HG02938 (cell line): ENCODE data around the gene DPP9.

Experiments used
- ATAC-seq: cut with Tn5 transposase; IDR thresholded peaks from one replicate; pipeline ENCODE4 v1.9.1; 2021; ENCODE audit warnings: mild to moderate bottlenecking, moderate library complexity; ENCODE audit not compliant: unreplicated experiment

The DPP9 gene

DNA sequence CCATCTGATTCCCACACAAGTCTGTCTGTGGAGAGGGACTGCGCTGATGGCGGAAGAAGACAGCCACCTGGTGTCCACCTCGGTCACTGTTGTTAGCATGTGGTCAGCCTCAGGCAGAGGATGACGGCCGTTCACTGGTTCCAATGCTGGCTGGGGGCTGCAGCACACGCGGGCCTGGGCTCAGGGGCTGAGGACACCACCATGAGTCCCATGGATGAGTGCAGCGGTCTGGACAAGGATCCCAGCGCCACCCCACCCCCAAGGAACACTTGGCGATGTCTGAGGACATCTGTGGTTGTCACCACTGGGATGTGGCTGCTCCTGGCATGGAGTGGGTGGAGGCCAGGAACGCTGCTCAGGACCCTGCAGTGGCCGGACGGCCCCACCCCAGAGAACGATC, 10.9 kb downstream of the DPP9 start:
- no peak for ATAC-seq

GRCh38 chr19:4711211-4711610, 12.4 kb downstream of the DPP9 start:
- no peak for ATAC-seq

GRCh38 chr19:4710281-4710600, 13.4 kb downstream of the DPP9 start:
- ATAC-seq = no peak

- ATAC-seq = no peak
These were observed 14.0 kb downstream of the DPP9 start for GRCh38 chr19:4709440-4710280.

GRCh38 chr19:4707956-4708650, 15.5 kb downstream of the DPP9 start:
- no peak for ATAC-seq

DNA sequence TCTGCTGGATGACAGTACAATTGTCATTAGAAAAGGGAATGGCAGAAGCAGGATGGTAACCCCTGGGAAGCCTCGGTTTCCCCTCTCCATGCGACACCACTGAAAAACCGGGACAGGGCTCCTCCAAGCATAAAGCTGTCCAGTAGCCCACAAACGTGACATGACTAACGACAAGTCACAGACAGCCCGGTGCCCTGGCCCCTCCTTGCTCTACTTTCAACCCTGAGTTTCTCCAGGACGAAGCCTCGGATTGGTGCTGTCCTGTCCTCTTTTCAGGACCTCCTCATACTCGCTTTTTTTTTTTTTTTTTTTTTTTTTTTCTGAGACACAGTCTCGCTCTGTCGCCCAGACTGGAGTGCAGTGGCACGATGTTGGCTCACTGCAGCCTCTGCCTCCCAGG, 16.3 kb downstream of the DPP9 start:
- ATAC-seq = no peak

- no peak for ATAC-seq
These were observed 18.1 kb downstream of the DPP9 start for GRCh38 chr19:4705413-4706131.

DNA sequence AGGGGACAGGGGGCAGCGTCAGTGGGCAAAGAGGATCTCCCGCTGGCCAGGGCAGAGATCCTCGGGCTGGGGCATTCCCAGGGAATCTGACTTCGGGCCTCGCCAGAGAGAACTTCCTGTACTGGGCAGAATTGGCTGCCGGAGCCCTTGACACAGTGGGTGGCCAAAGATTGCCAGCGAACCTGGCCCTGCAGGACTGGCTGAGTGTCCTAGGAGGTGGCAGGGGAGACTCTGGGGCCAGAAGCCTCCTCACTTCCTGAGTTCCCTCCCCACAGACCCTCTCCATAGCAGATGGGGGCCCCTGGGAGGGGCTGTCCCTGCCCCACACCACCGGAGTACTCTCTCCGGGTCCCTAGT, 19.3 kb downstream of the DPP9 start:
- no peak for ATAC-seq

GRCh38 chr19:4703671-4704316, 19.8 kb downstream of the DPP9 start:
- no peak for ATAC-seq

- no peak for ATAC-seq
These were observed 20.9 kb downstream of the DPP9 start for GRCh38 chr19:4702764-4703163.

GRCh38 chr19:4701557-4701956, 22.1 kb downstream of the DPP9 start:
- ATAC-seq = no peak

DNA sequence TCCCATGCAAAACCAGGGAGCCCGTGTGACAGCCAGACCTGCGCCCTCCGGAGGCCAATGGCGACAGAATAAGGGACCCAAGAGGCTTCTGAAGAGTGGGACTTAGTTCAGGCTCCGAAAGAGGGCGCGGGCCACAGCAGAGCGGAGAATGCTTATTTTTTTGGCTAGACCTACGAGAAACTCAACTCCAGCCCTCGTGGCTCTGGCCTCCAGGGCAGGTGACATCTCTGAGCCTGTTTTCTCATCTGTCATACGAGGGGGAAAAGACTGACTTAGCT, 23.0 kb downstream of the DPP9 start:
- ATAC-seq = no peak

DNA sequence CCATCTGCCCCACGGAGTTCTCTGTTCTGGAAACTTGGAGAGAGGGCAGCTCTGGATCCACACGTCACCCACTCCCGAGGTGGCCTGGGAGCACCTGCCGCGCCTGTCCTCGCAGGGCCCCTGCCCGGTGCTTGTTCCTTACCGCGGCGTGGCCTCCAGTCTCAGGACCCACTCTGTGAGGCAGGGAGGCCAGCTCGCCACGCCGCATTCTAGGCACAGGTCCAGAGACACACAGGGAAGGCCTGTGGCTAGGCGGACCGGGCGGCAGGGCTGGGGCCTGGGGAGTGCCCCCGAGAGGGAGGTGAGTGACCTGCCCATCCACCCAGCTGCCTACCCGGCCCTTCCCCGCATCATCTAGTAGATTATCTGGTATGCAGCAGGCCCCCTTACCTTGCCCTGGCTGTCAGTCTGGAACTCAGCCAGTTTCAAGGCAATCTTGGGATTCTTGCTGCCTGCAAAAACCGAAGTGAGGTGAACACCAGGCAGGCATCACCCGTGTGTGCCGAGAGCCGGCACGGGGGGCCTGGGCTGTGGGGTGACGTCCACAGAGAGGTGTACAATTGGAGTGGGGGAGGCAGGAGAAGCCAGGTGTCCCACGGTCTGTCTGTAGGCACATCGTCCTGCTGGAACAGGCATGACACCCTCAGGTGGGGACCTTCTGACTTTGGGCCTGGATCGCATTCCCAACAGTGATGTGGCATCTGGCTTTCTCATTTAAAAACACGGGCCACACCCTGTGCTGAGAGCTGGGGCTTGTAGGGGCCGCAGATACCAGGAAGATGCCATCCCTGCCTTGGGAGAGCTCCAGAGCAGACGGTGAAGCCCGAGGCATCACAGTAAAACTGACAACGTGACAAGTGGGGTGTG, 23.6 kb downstream of the DPP9 start:
- no peak for ATAC-seq

GRCh38 chr19:4697304-4697703, 26.3 kb downstream of the DPP9 start:
- ATAC-seq = no peak

DNA sequence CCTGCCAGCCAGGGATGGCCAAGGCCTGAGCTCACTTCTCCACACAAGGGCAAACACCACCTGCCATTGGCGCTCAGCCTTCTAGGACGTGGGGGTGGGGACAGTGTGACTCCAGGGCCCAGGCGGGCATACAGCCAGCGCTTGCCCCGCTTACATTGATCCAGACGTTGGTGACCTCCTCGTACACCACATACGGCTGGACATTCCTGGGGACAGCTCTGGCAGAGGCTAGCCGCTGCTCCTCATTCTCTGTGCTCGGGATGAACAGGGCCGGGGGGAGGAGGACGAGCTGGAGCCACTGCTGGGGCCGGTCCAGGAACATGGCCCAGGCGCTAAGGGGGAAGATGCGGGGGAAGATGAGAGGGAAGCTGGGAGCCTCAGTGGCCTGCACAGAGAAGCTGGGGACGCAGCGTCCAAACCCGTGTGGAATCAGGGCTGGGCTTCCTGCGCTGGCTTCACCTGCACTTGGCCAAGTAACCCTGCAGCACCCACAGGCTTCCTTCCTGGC, 28.4 kb downstream of the DPP9 start:
- no peak for ATAC-seq

DNA sequence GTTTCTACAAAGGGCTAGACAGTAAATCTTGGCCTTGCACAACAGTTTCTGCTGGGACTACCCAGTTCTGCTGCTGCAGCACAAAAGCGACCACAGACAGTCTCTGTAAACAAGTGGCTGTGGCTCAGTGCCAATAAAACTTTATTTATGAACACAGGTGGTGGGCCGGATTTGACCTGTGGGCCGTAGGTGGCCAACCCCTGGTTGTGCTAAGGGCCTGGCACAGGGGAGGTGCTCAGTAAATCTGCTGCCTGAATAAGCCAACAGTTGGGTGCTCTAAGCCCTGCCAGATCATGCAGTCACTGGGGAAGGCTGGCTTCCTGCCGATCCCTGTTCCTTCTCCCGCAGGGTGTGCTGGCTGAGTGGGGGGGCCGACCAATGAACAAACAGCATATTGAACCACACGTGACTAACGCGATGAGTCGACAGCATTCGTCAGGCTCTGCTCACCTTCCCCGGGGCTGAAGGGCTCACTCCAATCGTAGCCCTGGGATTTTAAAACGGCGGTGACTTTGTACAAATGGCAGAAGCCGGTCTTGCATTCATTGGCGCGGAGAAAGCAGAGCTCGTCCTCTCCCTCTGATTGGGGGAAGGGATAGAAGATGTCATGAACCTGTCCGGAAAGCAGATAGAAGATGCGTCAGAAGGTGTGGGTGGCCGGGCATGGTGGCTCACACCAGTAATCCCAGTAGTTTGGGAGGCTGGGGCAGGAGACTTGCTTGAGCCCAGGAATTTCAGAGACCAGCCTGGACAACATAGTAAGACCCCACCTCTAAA, 29.2 kb downstream of the DPP9 start:
- no peak for ATAC-seq

GRCh38 chr19:4693471-4694121, 30.0 kb downstream of the DPP9 start:
- no peak for ATAC-seq

- no peak for ATAC-seq
These were observed 30.6 kb downstream of the DPP9 start for GRCh38 chr19:4693078-4693350.

DNA sequence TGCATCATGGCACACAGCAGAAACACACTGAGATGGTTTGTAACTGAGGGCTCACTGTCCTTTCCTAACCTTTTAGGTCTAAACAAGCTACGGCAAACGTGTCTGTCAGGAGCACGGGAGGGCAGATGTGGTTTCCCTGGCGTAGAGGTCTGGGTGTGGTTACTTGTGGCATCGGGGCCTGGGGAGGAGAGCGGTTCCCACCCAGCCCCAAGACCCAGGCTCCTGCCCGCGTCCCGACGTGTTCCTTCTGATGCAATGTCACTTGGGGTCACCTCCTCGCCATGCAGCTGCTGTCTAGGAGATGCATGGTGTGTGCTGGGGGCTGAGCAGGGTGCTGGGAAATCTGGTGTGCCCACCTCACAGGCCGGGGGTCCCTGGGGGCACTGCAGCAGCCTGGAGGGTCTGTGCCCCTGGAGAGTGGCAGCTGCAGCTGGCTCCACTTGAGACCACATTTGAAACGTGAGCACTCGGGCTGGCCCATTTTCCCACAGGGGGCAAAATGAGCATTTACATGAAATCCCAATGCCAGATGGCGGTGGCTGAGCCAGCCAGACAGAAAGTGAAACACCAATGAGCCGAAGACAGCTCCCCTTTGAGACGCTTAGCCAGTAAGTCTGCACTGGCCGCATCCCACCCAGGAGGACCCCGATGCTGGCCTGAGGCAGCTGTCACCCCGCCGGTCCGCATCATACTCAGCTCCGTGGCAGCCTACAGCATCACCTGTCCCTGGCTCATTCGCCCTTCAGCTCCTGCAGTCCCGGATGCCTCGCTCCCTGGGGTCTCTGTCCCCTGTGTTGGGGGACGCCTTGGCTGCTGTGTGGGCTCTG, 31.2 kb downstream of the DPP9 start:
- ATAC-seq = no peak
